B cell (primary cell): Measurements from ENCODE around the gene PRKCA. TPM values are rescaled to one million over a fixed set of nuclear protein-coding genes. Genes with fewer than 3 reads are reported as not detected.

Source experiments
- ATAC-seq: fragments of 200-7000 bp; cut with Tn5 transposase; one replicate; pipeline ENCODE4 v1.10.0; 2021; ENCODE audit warnings: low read depth, mild to moderate bottlenecking, moderate number of reproducible peaks, moderate library complexity
- CTCF ChIA-PET: fragments of 350-600 bp; sonication (Branson Sonifier 250); formaldehyde crosslinking; loops from one replicate; lab custom pipeline; 2021; ENCODE audit warnings: antibody characterized with exemption, inconsistent platforms; lab: Charles Lee
- POLR2A ChIA-PET: fragments of 350-600 bp; sonication (Branson Sonifier 250); formaldehyde crosslinking; loops from one replicate; lab custom pipeline; 2021; ENCODE audit warnings: antibody characterized with exemption; lab: Charles Lee
- DNase-seq: peaks from one replicate; pipeline ENCODE4 v3.0.0; 2013
- H2AFZ ChIP-seq: 2 replicates; pipeline ENCODE4 v1.6.1; 2012; ENCODE audit warnings: mild to moderate bottlenecking, low read depth, low read length; ENCODE audit not compliant: insufficient read depth, poor library complexity, severe bottlenecking
- H3K27ac ChIP-seq, 2 donors: 1 replicate in 1 of 2; 2 replicates in 1 of 2; pipeline ENCODE4 v1.5.1; 2012 to 2013; ENCODE audit warnings: low read length in 2 of 2, mild to moderate bottlenecking in 2 of 2, moderate library complexity in 1 of 2
- H3K27me3 ChIP-seq, 4 experiments: fragments of 200-600 bp in 1 of 4; sonication (generic) in 1 of 4; replicated peaks in 1 of 4; 1 replicate in 2 of 4; 2 replicates in 2 of 4; pipeline versions ENCODE4 v1.6.1 to v1.7.0; 2013 to 2016; ENCODE audit warnings: low read length in 3 of 4, mild to moderate bottlenecking in 2 of 4, mixed read lengths in 1 of 4, moderate library complexity in 1 of 4; ENCODE audit not compliant: insufficient read depth in 4 of 4, control insufficient read depth in 3 of 4; ENCODE audit errors: control extremely low read depth in 1 of 4
- H3K36me3 ChIP-seq, 2 experiments: replicated peaks in 1 of 2; 1 replicate in 1 of 2; 2 replicates in 1 of 2; pipeline versions ENCODE4 v1.6.1 to v1.7.1; 2013; ENCODE audit warnings: low read length in 1 of 2; ENCODE audit not compliant: insufficient read depth in 2 of 2, control insufficient read depth in 1 of 2; ENCODE audit errors: control extremely low read depth in 1 of 2, extremely low read depth in 1 of 2
- H3K4me1 ChIP-seq, 2 donors: fragments of 200-600 bp in 1 of 2; sonication (generic) in 1 of 2; 1 replicate in 1 of 2; 2 replicates in 1 of 2; pipeline versions ENCODE4 v1.5.1 to v1.6.1; 2013 to 2017; ENCODE audit warnings: low read length in 2 of 2; ENCODE audit not compliant: control insufficient read depth in 2 of 2, insufficient read depth in 2 of 2
- H3K4me2 ChIP-seq: replicated peaks from 2 replicates; pipeline ENCODE3; 2012; ENCODE audit warnings: mild to moderate bottlenecking, low read depth, low read length; ENCODE audit not compliant: poor library complexity, severe bottlenecking
- H3K4me3 ChIP-seq, 5 experiments: fragments of 200-600 bp in 1 of 5; sonication (generic) in 1 of 5; 1 replicate in 3 of 5; 2 replicates in 2 of 5; pipeline versions ENCODE4 v1.5.1 to v1.7.0; 2011 to 2016; ENCODE audit warnings: low read length in 4 of 5, mild to moderate bottlenecking in 4 of 5, low read depth in 2 of 5, control low read depth in 1 of 5, moderate library complexity in 1 of 5; ENCODE audit not compliant: insufficient read depth in 1 of 5; ENCODE audit errors: control extremely low read depth in 1 of 5, extremely low read depth in 1 of 5
- H3K79me2 ChIP-seq: fragments of 200-600 bp; sonication (generic); one replicate; pipeline ENCODE4 v1.6.0; 2016; ENCODE audit warnings: low read length; ENCODE audit not compliant: control insufficient read depth, insufficient read depth
- H3K9ac ChIP-seq: fragments of 200-600 bp; sonication (generic); 2 replicates; pipeline ENCODE4 v1.6.1; 2017; ENCODE audit warnings: mild to moderate bottlenecking, low read length, moderate library complexity
- H3K9me3 ChIP-seq, 3 donors: one replicate each; pipeline versions ENCODE4 v1.6.1 to v1.7.1; 2013; ENCODE audit warnings: low read length in 2 of 3; ENCODE audit not compliant: control insufficient read depth in 2 of 3, insufficient read depth in 1 of 3; ENCODE audit errors: control extremely low read depth in 1 of 3
- H4K20me1 ChIP-seq: 2 replicates; pipeline ENCODE4 v1.6.0; 2012; ENCODE audit warnings: mild to moderate bottlenecking, low read length; ENCODE audit not compliant: insufficient read depth, control insufficient read depth, poor library complexity, severe bottlenecking
- H3K27ac Mint-ChIP-seq: one replicate; pipeline ENCODE4 v1.8.0; 2021; ENCODE audit warnings: mixed read lengths
- H3K27me3 Mint-ChIP-seq: one replicate; pipeline ENCODE4 v1.8.0; 2021; ENCODE audit warnings: mixed read lengths
- H3K4me1 Mint-ChIP-seq: one replicate; pipeline ENCODE4 v1.8.0; 2021; ENCODE audit warnings: mixed read lengths
- H3K4me3 Mint-ChIP-seq: one replicate; pipeline ENCODE4 v1.8.0; 2021; ENCODE audit warnings: mixed read lengths
- H3K9me3 Mint-ChIP-seq: one replicate; pipeline ENCODE4 v1.8.0; 2022; ENCODE audit warnings: mixed read lengths; ENCODE audit not compliant: insufficient read depth
- EZH2 ChIP-seq: IDR thresholded peaks from 2 replicates; pipeline ENCODE4 v1.6.1; 2012; ENCODE audit warnings: borderline replicate concordance, low read depth, mild to moderate bottlenecking, moderate library complexity, low read length; ENCODE audit not compliant: insufficient read depth, poor library complexity, severe bottlenecking
- WGBS: methylation state at CpG from one replicate; pipeline ENCODE4 v1.1.5; 2013; ENCODE audit warnings: missing lambda C conversion rate; ENCODE audit not compliant: insufficient coverage; 5-methylcytosine and 5-hydroxymethylcytosine counted together
- intact Hi-C: fragments of 100-400 bp; cut with micrococcal nuclease; formaldehyde crosslinking; loops from one replicate; pipeline ENCODE4 v1.10.0; 2022
- polyA plus RNA-seq: library from polyadenylated mRNA; depleted of rRNA; stranded (reverse); fragments of >200 nt; gene quantifications from 2 replicates; pipeline ENCODE4 v1.2.3, GENCODE V29; 2012
- total RNA-seq, 2 donors: library from RNA; stranded (reverse); fragments of 120-200 nt in 1 of 2; gene quantifications; 1 replicate in 1 of 2; 2 replicates in 1 of 2; pipeline versions ENCODE4 v1.2.3 to v1.2.4, GENCODE V29; 2013 to 2022
- TF ChIP-seq, protein P1 (sequence below): fragments of 200-600 bp; IDR thresholded peaks from one replicate; pipeline ENCODE4 v1.8.0; 2022; ENCODE audit warnings: antibody characterized with exemption, mild to moderate bottlenecking

PRKCA gene
- total and polyA plus RNA-seq, 2 donors (not counting 1 experiment from before 2014, with no cell fraction given): 0.33 to 7.7 TPM

GRCh38 chr17:66417300-66417719 is 114.9 kb downstream of the PRKCA start:
- Histone ChIP-seq H3K27ac (no peak overlapping the region), H3K9me3 (no peaks in the 10 kb centered on the region), H4K20me1 (no peaks in the 10 kb centered on the region), H2AFZ (no peak overlapping the region), H3K4me1 (no peaks in the 10 kb centered on the region), H3K36me3 (no peaks in the 10 kb centered on the region), H3K27me3 (no peaks in the 10 kb centered on the region), H3K4me3 (no peak overlapping the region), H3K9ac (no peak overlapping the region), H3K79me2 (no peaks in the 10 kb centered on the region), H3K4me2 (no peak overlapping the region)
- no peaks in the 10 kb centered on the region for H3K4me1 Mint-ChIP-seq
- H3K4me3 Mint-ChIP-seq: no peak overlapping the region
- H3K27me3 Mint-ChIP-seq: peaks cover 3% of the 10 kb centered on the region
- ATAC-seq: no peak
- WGBS: no CpG with 5 or more reads among the region's 2 CpGs
- no peak overlapping the region for H3K27ac Mint-ChIP-seq
- DNase-seq: no peak
- POLR2A ChIA-PET: no interaction called here
- no peaks in the 10 kb centered on the region for H3K9me3 Mint-ChIP-seq
- TF ChIP-seq, protein P1, sequence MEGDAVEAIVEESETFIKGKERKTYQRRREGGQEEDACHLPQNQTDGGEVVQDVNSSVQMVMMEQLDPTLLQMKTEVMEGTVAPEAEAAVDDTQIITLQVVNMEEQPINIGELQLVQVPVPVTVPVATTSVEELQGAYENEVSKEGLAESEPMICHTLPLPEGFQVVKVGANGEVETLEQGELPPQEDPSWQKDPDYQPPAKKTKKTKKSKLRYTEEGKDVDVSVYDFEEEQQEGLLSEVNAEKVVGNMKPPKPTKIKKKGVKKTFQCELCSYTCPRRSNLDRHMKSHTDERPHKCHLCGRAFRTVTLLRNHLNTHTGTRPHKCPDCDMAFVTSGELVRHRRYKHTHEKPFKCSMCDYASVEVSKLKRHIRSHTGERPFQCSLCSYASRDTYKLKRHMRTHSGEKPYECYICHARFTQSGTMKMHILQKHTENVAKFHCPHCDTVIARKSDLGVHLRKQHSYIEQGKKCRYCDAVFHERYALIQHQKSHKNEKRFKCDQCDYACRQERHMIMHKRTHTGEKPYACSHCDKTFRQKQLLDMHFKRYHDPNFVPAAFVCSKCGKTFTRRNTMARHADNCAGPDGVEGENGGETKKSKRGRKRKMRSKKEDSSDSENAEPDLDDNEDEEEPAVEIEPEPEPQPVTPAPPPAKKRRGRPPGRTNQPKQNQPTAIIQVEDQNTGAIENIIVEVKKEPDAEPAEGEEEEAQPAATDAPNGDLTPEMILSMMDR: no peak
- TF ChIP-seq EZH2: no peak
- CTCF ChIA-PET: no interaction called here
- intact Hi-C loops: no loop called here

GRCh38 chr17:66420961-66421371 is 118.6 kb downstream of the PRKCA start:
- H3K4me1 Mint-ChIP-seq: no peaks in the 10 kb centered on the region
- no peaks in the 10 kb centered on the region for H4K20me1 ChIP-seq
- intact Hi-C loops: no loop called here
- DNase-seq: no peak
- no peak overlapping the region for H3K27ac Mint-ChIP-seq
- H3K27me3 Mint-ChIP-seq: no peaks in the 10 kb centered on the region
- no peaks in the 10 kb centered on the region for H3K9me3 Mint-ChIP-seq
- H3K4me2 ChIP-seq: no peak overlapping the region
- H3K36me3 ChIP-seq: no peaks in the 10 kb centered on the region
- H3K27ac ChIP-seq: no peak overlapping the region
- H3K4me3 ChIP-seq: no peak overlapping the region
- no peaks in the 10 kb centered on the region for H3K4me1 ChIP-seq
- no peak overlapping the region for H2AFZ ChIP-seq
- no peak overlapping the region for H3K4me3 Mint-ChIP-seq
- H3K9ac ChIP-seq: no peak overlapping the region
- no peak for TF ChIP-seq EZH2
- TF ChIP-seq, protein P1: no peak
- H3K27me3 ChIP-seq: no peaks in the 10 kb centered on the region
- 97% methylated on average over 3 of the region's 3 CpGs for WGBS
- ATAC-seq: no peak
- ChIA-PET CTCF (no interaction called here), POLR2A (no interaction called here)
- H3K9me3 ChIP-seq: no peaks in the 10 kb centered on the region
- no peaks in the 10 kb centered on the region for H3K79me2 ChIP-seq
